ENCODE results near the gene MPZL2. TPM values are rescaled to one million over a fixed set of nuclear protein-coding genes. Genes with fewer than 3 reads are reported as not detected.

MPZL2 gene
- total and polyA plus RNA-seq, 2 of the 13 experiments (the other 11 are each of a cell fraction or from before 2014, with no cell fraction given) = 27.9 to 53.7 TPM

- no peak overlapping the region for H2AFZ ChIP-seq (ENCODE audit: low read length)
- no peak overlapping the region for H3K9ac ChIP-seq (ENCODE audit: insufficient read depth, low read depth, low read length)
- H3K27me3 ChIP-seq (ENCODE audit: control insufficient read depth in 1 of 2, insufficient read depth in 2 of 2, low read length in 2 of 2) = no peaks in the 10 kb centered on the region
- FAIRE-seq (no peak), ATAC-seq (no peak), DNase-seq (ENCODE audit: low spot score) (no peak)
- BruUV-seq (replicated peaks) = no TSS peak
- H3K4me3 ChIP-seq (replicated peaks in 1 of 3; ENCODE audit: insufficient read depth in 1 of 3, low read depth in 2 of 3, low read length in 3 of 3) = no peak overlapping the region
- H3K27ac ChIP-seq (ENCODE audit: extremely low read length, insufficient read depth, low read length) = no peak overlapping the region
- no peak for TF ChIP-seq ZFP36L1 (CRISPR knock-in tag; IDR thresholded peaks at IDR 0.05)
- no peak for TF ChIP-seq ZNF441 (CRISPR knock-in tag; IDR thresholded peaks at IDR 0.05; ENCODE audit: borderline replicate concordance)
- no peak for TF ChIP-seq THAP9 (CRISPR knock-in tag; IDR thresholded peaks at IDR 0.05; ENCODE audit: borderline replicate concordance)
- TF ChIP-seq ZNF768 (CRISPR knock-in tag; IDR thresholded peaks at IDR 0.05) = no peak
- no peak for TF ChIP-seq ZNF616 (CRISPR knock-in tag; IDR thresholded peaks at IDR 0.05; ENCODE audit: low read depth)
- TF ChIP-seq GTF2F1 (IDR thresholded peaks at IDR 0.05; ENCODE audit: low read length) = no peak
- no peak for TF ChIP-seq ZNF550 (CRISPR knock-in tag; IDR thresholded peaks at IDR 0.05; ENCODE audit: borderline replicate concordance)
- TF ChIP-seq NCOA1 (CRISPR knock-in tag; IDR thresholded peaks at IDR 0.05) = no peak
- TF ChIP-seq HNF4G (IDR thresholded peaks at IDR 0.05; ENCODE audit: borderline replicate concordance, low read depth, low read length) = no peak
- no peak for TF ChIP-seq HNF4G (CRISPR knock-in tag; IDR thresholded peaks at IDR 0.05; ENCODE audit: borderline replicate concordance, low read depth)
- no peak for TF ChIP-seq ATM (IDR thresholded peaks at IDR 0.05; ENCODE audit: borderline replicate concordance)
- no peak for TF ChIP-seq TEF (CRISPR knock-in tag; IDR thresholded peaks at IDR 0.05)
- TF ChIP-seq CENPX (CRISPR knock-in tag; IDR thresholded peaks at IDR 0.05) = no peak
- no peak for TF ChIP-seq ZNF510 (CRISPR knock-in tag; IDR thresholded peaks at IDR 0.05; ENCODE audit: low read depth)
- TF ChIP-seq ZNF776 (CRISPR knock-in tag; IDR thresholded peaks at IDR 0.05) = no peak
- no peak for TF ChIP-seq PHF5A (CRISPR knock-in tag; IDR thresholded peaks at IDR 0.05; ENCODE audit: low read depth, unreplicated experiment)
- TF ChIP-seq TARDBP (CRISPR knock-in tag; IDR thresholded peaks at IDR 0.05) = no peak
- TF ChIP-seq, protein P1, sequence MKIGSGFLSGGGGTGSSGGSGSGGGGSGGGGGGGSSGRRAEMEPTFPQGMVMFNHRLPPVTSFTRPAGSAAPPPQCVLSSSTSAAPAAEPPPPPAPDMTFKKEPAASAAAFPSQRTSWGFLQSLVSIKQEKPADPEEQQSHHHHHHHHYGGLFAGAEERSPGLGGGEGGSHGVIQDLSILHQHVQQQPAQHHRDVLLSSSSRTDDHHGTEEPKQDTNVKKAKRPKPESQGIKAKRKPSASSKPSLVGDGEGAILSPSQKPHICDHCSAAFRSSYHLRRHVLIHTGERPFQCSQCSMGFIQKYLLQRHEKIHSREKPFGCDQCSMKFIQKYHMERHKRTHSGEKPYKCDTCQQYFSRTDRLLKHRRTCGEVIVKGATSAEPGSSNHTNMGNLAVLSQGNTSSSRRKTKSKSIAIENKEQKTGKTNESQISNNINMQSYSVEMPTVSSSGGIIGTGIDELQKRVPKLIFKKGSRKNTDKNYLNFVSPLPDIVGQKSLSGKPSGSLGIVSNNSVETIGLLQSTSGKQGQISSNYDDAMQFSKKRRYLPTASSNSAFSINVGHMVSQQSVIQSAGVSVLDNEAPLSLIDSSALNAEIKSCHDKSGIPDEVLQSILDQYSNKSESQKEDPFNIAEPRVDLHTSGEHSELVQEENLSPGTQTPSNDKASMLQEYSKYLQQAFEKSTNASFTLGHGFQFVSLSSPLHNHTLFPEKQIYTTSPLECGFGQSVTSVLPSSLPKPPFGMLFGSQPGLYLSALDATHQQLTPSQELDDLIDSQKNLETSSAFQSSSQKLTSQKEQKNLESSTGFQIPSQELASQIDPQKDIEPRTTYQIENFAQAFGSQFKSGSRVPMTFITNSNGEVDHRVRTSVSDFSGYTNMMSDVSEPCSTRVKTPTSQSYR (CRISPR knock-in tag; IDR thresholded peaks at IDR 0.05; ENCODE audit: borderline replicate concordance) = no peak
- no peak for TF ChIP-seq SALL2 (CRISPR knock-in tag; IDR thresholded peaks at IDR 0.05)
- H3K79me2 ChIP-seq (ENCODE audit: insufficient read depth, low read length) = no peaks in the 10 kb centered on the region
- no peak overlapping the region for H3K4me2 ChIP-seq (ENCODE audit: low read depth, low read length)
- 100% methylated on average over 1 of the region's 1 CpG for WGBS (ENCODE audit: low lambda C conversion rate)
- CTCF ChIA-PET (ENCODE audit: low intra/inter-chr PET ratio, low total read pairs) = no interaction called here
- H3K4me1 ChIP-seq (ENCODE audit: insufficient read depth, low read length) = peaks cover 36% of the 10 kb centered on the region
- in situ Hi-C loops (cut with HindIII; ENCODE audit: extremely low pct_ligation_motif_present, low pct_unique_long_range_greater_than_20kb) (no loop called here), intact Hi-C loops (cut with micrococcal nuclease; ENCODE audit: unreplicated experiment) (no loop called here)
- no peaks in the 10 kb centered on the region for H4K20me1 ChIP-seq (ENCODE audit: insufficient read depth, low read length)
- POLR2A ChIA-PET = no interaction called here
- H3K9me3 ChIP-seq (ENCODE audit: low read length) = no peaks in the 10 kb centered on the region
- peaks cover 0 to 17% of the 10 kb centered on the region in 2 experiments; a peak in 3 of 5 replicates for H3K36me3 ChIP-seq (replicated peaks in 1 of 2; ENCODE audit: control insufficient read depth in 1 of 2, insufficient read depth in 2 of 2, low read length in 2 of 2)
These were observed 25.2 kb downstream of the MPZL2 start for GRCh38 chr11:118238929-118239328.
